ENCODE results near the gene ADGRL2.

GRCh38 chr1:81976539-81976938, 175.8 kb downstream of the ADGRL2 start:
- no peak for TF ChIP-seq CTCF (IDR thresholded peaks at IDR 0.05)
- no peak for TF ChIP-seq EP300 (IDR thresholded peaks at IDR 0.05)

Data from suprapubic skin (tissue), 3 donors.